GM19463 (cell line): ENCODE measurements around the gene RRP1.

Source experiments
- ATAC-seq: cut with Tn5 transposase; IDR thresholded peaks from one replicate; pipeline ENCODE4 v1.9.1; 2021; ENCODE audit warnings: mild to moderate bottlenecking, moderate library complexity; ENCODE audit not compliant: unreplicated experiment

RRP1 gene

GRCh38 chr21:43758111-43758641, 31.2 kb upstream of the RRP1 start:
- ATAC-seq, result no peak

DNA sequence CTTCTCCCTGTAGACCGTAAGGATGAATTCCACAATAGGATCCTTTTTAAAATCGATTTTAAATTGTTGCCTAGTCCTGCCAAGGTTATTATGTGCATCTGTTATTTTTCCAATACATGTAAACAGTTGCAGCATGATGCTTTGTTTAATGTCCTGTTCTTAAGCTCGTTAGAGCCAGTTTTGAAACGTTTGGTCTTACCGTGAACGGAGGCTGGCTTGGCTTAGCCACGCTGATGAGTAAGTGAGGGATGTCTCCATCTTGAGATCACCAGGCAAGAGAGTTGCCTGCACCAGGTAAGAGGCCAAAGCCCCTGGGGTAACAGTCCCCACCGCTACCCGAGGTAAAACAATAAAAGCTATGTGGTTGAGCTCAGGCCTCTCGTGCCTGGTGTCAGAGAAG, 30.6 kb upstream of the RRP1 start:
- ATAC-seq, result no peak

DNA sequence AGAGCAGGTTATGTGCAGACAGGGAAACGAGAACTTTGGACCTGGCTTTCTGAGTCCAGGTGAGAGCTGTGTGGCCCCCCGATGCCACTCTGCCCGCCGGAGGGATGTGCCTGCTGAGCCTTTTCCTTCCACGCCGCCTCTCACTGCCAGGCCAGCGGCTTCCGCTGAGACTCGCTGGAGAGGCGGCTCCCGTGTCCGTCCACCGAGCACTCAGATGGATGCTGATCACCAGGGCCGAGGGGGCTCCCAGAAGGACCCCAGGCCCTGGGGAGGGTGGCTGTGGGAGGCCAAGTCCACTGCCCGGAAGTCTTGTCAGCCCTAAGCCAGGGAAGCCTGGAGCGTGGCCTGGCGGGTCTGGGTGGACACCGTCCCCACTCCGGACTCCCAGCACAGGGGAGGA, 29.7 kb upstream of the RRP1 start:
- ATAC-seq, result no peak

- no peak for ATAC-seq
Observed at GRCh38 chr21:43760391-43760958, 28.9 kb upstream of the RRP1 start.

DNA sequence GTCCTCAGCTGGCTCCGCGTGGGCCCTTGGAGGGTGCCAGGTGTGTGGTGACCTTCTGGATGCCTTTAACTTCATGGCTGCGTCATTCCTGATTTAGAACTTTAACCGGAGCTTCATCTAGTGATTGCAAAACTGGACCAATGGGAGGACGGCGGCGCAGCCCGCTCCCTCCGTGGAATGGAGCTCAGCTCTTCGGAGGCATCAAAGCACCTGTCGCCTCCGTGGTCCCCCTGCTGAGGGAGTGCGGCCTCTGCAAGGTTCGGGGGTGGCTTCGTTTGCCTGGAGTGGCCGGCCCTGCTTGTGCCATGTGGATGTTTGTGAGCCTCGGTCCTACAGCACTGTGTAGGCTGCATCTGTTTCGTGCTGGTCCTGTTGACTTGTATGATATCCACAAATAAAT, 27.5 kb upstream of the RRP1 start:
- ATAC-seq, result no peak

GRCh38 chr21:43762303-43763128, 26.9 kb upstream of the RRP1 start:
- ATAC-seq, result no peak

GRCh38 chr21:43763901-43764523, 25.4 kb upstream of the RRP1 start:
- no peak for ATAC-seq

- no peak for ATAC-seq
Observed at GRCh38 chr21:43764576-43765495, 24.5 kb upstream of the RRP1 start.

GRCh38 chr21:43766734-43767497, 22.5 kb upstream of the RRP1 start:
- ATAC-seq, result no peak

DNA sequence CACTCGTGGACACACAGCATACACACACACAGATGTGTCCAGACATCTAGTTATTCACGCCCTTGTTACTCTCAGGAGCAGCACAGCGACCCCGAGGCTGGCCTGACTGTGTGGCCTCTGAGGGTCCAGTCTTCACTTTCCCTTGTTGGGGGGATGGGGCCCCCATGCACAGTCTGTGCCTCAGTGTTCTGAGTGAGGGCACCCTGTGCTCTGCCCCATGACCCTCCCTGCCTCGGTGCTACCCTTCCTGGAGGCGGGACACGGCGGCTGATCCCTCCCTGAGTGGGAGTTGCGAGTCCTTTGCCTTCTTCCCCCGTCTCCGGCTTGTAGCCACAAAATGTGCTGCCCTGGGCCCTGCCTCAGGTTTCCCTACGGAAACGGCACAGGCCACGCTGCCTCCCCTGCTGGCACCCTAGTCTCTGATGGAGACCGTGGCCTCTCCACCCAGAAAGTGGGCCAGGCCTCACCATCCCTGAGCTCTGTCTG, 21.8 kb upstream of the RRP1 start:
- ATAC-seq, result no peak

DNA sequence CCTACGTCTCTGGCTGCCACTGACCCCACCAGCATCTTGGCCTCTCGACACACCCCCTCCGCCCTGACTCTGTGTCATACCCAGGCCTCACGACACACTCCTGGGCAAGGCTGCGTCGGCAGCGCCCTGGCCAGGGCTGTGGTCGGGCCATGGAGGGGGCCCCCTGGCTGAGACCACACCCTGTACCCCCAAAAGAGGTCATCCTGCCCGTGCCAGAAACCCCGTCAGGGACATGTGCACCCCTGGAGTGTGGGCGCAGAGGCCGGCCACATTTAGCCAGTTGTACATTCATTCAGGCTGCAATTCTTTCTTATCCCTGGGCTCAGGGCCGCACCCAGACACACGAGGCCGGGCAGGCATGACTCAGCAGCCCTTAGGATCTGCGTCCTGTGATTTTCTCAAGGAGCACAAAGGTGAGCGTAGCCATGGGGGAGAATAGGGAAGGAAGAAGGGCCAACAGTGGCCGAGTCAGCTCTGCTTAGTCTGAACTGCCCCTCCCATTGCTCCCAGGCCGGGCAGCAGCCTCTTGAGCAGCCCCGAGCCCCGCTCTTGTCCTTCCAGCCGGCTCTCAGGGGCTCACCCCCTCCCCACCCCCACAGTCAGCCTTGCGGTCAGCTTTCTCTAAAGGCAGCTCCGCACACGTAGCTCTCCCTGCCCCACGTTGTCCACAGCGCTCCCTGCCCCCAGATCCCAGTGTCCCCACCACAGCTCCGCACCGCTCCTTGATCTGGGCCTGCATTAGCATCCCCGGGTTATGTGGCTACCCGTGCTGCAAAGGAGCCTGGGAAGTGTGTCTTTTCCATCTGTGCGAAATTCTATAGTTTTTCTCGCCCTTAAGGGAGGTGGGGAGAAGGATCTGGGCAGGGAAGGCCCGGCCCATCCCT, 21.2 kb upstream of the RRP1 start:
- ATAC-seq, result no peak

DNA sequence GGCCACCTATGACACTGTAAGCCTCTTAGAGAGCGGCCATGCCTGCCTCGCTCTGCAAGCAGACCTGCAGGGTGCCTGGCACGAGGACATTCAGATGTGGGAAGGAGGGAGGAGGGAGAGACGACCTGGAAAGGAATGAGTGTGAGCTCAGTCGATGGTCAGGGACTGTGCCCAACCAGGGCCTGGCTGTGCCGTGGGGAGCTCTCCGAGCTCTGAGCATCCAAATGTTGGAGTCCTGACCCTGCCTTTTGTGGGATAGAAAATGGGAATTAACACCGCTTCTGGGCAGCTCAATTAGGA, 20.6 kb upstream of the RRP1 start:
- no peak for ATAC-seq

- ATAC-seq, result no peak
Observed at GRCh38 chr21:43769325-43769958, 19.9 kb upstream of the RRP1 start.

DNA sequence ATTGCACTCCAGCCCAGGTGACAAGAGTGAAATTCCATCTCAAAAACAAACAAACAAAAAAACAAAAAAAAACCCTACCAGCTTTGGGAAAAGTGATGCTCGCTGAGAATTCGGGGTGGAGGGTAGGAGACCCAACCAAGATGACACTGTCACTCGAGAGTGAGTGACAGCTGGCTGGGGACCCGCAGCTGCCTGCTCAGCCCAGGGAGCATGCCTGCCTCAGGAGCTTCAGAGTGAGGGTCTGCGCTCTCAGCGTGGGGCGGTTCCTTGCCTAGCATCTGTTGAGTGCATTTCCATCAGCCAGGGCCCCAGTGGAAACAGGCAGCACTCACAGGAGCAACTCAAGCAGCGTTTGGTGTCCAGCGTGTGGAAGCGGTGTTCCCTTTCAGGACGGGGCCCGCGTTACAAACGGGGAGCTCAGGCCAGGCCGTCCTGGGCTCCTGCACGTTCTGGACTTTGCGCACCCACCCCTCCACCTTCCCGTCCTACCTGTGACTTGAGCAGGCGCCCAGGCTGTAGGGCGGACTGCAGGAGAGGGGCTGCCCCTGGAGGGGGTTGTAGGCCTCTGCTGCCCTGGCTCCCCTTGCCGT, 19.2 kb upstream of the RRP1 start:
- ATAC-seq, result no peak

GRCh38 chr21:43771199-43771675, 18.1 kb upstream of the RRP1 start:
- no peak for ATAC-seq

DNA sequence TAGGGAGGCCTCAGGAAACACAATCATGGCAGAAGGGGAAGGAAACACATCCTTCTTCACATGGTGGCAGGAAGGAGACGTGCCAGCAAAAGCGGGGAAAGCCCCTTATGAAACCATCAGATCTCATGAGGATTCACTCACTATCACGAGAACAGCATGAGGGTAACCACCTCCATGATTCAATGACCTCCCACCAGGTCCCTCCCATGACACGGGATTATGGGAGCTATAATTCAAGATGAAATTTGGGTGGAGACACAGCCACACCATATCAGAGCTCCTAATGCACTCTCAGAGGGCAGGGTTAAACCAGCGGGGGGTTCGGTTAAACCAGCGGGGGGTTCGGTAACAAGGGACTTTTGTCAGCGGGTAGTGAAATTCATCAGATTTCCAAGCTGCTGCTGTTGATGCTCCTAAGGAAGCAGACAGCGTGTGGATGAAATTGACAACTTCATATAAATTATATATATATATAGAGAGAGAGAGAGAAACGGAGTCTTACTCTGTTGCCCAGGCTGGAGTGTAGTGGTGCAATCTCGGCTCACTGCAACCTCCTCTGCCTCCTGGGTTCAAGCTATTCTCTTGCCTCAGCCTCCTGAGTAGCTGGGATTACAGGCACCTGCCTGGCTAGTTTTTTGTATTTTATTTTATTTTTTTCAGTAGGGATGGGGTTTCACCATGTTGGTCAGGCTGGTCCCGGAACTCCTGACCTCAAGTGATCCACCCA, 17.5 kb upstream of the RRP1 start:
- no peak for ATAC-seq

DNA sequence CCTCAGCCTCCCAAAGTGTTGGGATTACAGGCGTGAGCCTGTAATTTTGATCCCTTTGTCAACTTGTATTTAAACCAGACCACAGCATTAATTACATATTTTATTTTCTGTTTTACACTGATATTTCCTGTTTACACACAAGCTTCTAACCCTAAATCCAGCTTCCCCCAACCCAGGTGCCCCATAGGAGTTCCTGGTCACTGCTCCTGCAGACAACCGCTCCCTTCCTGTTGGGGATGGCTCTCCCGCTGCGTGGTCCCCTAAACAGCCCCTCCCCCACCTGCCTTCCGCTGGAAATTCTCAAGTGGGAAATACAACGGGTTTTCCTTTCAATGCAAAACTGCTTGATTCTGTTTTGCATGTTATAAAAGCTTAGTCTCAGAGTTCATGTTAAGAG, 17.0 kb upstream of the RRP1 start:
- no peak for ATAC-seq

DNA sequence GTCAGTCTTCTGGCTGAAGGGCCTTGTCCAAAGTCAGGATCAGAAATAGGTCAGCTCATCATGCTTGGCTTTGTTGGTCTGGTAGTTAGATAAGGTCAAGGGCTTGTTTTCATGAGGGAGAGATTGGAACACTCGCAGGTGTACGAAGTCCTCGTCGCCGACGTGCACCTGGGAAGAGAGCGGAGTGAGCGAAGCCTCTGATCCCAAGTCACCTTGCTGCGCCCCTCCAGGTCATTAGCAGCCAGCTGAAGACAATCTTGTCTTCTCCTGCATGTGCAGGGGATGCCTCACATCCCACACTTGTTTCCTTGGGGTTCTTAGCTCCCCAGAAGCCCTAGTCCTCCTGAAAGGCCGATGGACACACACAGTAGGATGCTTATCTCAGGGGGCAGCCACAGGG, 15.2 kb upstream of the RRP1 start:
- ATAC-seq, result no peak
